ENCODE results near the gene AUTS2. TPM values are rescaled to one million over a fixed set of nuclear protein-coding genes. Genes with fewer than 3 reads are reported as not detected.

AUTS2 gene
- total RNA-seq, 1 experiment from 2014 or later = 256 TPM

DNA sequence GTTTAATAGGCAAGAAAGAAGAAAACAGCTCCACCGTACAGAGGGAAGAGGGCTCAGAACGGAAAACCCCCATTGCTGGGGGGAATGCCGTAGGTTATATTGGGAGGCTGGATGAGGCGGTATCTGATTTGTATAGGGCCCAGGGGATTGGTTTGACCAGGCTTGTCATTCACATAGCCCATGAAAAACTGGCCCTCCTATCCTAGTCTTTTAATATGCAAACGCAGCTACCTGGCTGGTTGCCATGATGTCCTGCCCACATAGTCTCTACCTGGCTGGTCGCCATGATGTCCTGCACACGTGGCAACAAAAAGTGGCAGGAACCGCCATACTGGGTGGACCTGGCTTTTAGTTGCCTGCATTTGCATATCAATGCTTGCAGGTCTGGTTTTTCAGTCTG is 84.7 kb downstream of the AUTS2 start:
- H2AK5ac ChIP-seq (ENCODE audit: insufficient read length, low read length) = no peak overlapping the region
- H3K14ac ChIP-seq (ENCODE audit: insufficient read depth, low read length) = no peak overlapping the region
- H3K36me3 Mint-ChIP-seq (ENCODE audit: insufficient read depth in 1 of 3, low read depth in 3 of 3) = no peaks in the 10 kb centered on the region
- H4K91ac ChIP-seq (ENCODE audit: insufficient read length, low read depth, low read length) = no peak overlapping the region
- no peaks in the 10 kb centered on the region for H4K20me1 ChIP-seq (ENCODE audit: control insufficient read depth, insufficient read depth, insufficient read length)
- H3K23me2 ChIP-seq (ENCODE audit: insufficient read length, low read depth, low read length, poor library complexity, severe bottlenecking) = peaks cover under 1% of the 10 kb centered on the region
- no peak overlapping the region for H2BK120ac ChIP-seq (ENCODE audit: low read depth, low read length, poor library complexity, severe bottlenecking)
- no peak overlapping the region for H3K4me2 ChIP-seq (ENCODE audit: insufficient read depth, insufficient read length, low read length)
- peaks cover 19 to 33% of the 10 kb centered on the region in 2 experiments for H3K4me1 Mint-ChIP-seq
- no peaks in the 10 kb centered on the region for H3K79me1 ChIP-seq (ENCODE audit: insufficient read depth, low read depth, low read length, poor library complexity, severe bottlenecking)
- H3K27ac Mint-ChIP-seq = peak overlapping the region in 1 of 3 experiments; percentile 11; a peak in 1 of 7 replicates
- no peak overlapping the region for H2AFZ ChIP-seq (ENCODE audit: low read length)
- TF ChIP-seq, protein P1, sequence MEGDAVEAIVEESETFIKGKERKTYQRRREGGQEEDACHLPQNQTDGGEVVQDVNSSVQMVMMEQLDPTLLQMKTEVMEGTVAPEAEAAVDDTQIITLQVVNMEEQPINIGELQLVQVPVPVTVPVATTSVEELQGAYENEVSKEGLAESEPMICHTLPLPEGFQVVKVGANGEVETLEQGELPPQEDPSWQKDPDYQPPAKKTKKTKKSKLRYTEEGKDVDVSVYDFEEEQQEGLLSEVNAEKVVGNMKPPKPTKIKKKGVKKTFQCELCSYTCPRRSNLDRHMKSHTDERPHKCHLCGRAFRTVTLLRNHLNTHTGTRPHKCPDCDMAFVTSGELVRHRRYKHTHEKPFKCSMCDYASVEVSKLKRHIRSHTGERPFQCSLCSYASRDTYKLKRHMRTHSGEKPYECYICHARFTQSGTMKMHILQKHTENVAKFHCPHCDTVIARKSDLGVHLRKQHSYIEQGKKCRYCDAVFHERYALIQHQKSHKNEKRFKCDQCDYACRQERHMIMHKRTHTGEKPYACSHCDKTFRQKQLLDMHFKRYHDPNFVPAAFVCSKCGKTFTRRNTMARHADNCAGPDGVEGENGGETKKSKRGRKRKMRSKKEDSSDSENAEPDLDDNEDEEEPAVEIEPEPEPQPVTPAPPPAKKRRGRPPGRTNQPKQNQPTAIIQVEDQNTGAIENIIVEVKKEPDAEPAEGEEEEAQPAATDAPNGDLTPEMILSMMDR (conservative IDR thresholded peaks at IDR 0.05) = no peak
- H3K79me2 ChIP-seq (ENCODE audit: insufficient read depth, low read length) = no peaks in the 10 kb centered on the region
- H3K9me3 Mint-ChIP-seq = no peaks in the 10 kb centered on the region
- no peak overlapping the region for H3T11ph ChIP-seq (ENCODE audit: low read length)
- no peak overlapping the region for H2BK15ac ChIP-seq (ENCODE audit: low read depth, low read length)
- H3K4ac ChIP-seq (ENCODE audit: low read depth, low read length) = no peak overlapping the region
- no peak overlapping the region for H3K23ac ChIP-seq (ENCODE audit: insufficient read length, low read depth, low read length)
- peak; percentile 46 for DNase-seq
- peaks cover 2% of the 10 kb centered on the region; the same call in 1 of the 2 replicates for H3K27me3 Mint-ChIP-seq (ENCODE audit: low read depth)
- no peak overlapping the region for H2BK20ac ChIP-seq (ENCODE audit: low read depth, low read length, poor library complexity, severe bottlenecking)
- H3K4me3 Mint-ChIP-seq = no peak overlapping the region
- H3K27ac ChIP-seq (ENCODE audit: insufficient read length, low read depth, low read length) = no peak overlapping the region
- H3K27me3 ChIP-seq (ENCODE audit: insufficient read depth, low read length) = no peaks in the 10 kb centered on the region
- H2BK12ac ChIP-seq (ENCODE audit: insufficient read length, low read depth, low read length) = no peak overlapping the region
- H2BK5ac ChIP-seq (ENCODE audit: insufficient read length, low read length) = no peak overlapping the region
- H4K8ac ChIP-seq (replicated peaks; ENCODE audit: insufficient read length, low read depth, low read length) = no peak overlapping the region
- no CpG with 5 or more reads among the region's 8 CpGs for WGBS (ENCODE audit: extremely low coverage, insufficient read length, low lambda C conversion rate)
- H3K4me1 ChIP-seq (ENCODE audit: insufficient read depth, low read length) = no peaks in the 10 kb centered on the region; the same call in none of the 2 replicates
- H3K9ac ChIP-seq (ENCODE audit: extremely low read depth, insufficient read length, low read length) = no peak overlapping the region
- H3K9me3 ChIP-seq (ENCODE audit: control insufficient read depth, low read depth, low read length) = no peaks in the 10 kb centered on the region
- no peak overlapping the region for H3K18ac ChIP-seq (ENCODE audit: insufficient read length, low read depth, low read length)
- no peak overlapping the region for H4K5ac ChIP-seq (ENCODE audit: insufficient read length, low read depth, low read length)
- H3K56ac ChIP-seq (ENCODE audit: insufficient read length, low read depth, low read length) = no peak overlapping the region

Measured in H9 (cell line).